HepG2 (cell line): Measurements from ENCODE around the gene R3HCC1L.

Experiments used
- FOXK2 ChIP-seq: fragments of 450-650 bp; IDR thresholded peaks from 2 replicates; pipeline ENCODE4 v1.6.1; 2016
- FOXM1 ChIP-seq: sonication (generic); formaldehyde crosslinking; IDR thresholded peaks from 2 replicates; pipeline ENCODE4 v1.5.0; 2020; ENCODE audit warnings: missing genetic modification reagents
- NKX3-1 ChIP-seq: sonication (generic); formaldehyde crosslinking; IDR thresholded peaks from 2 replicates; pipeline ENCODE4 v1.5.0; 2020; ENCODE audit warnings: missing genetic modification reagents
- PHF21A ChIP-seq: sonication (generic); formaldehyde crosslinking; IDR thresholded peaks from 2 replicates; pipeline ENCODE4 v1.5.0; 2020; ENCODE audit warnings: mild to moderate bottlenecking, missing genetic modification reagents
- POLR2A ChIP-seq, 2 experiments: IDR thresholded peaks; 2 replicates each; pipeline ENCODE4 v1.6.1; 2011; ENCODE audit warnings: low read depth in 2 of 2, low read length in 2 of 2, mild to moderate bottlenecking in 1 of 2, moderate library complexity in 1 of 2; ENCODE audit not compliant: insufficient read depth in 1 of 2
- POLR2AphosphoS5 ChIP-seq: IDR thresholded peaks from 2 replicates; pipeline ENCODE4 v1.6.1; 2012; ENCODE audit warnings: low read depth, low read length
- RFX5 ChIP-seq: IDR thresholded peaks from 2 replicates; pipeline ENCODE4 v1.6.1; 2011; ENCODE audit warnings: low read depth, low read length, improper control_type of control experiment
- ZNF746 ChIP-seq: sonication (generic); formaldehyde crosslinking; IDR thresholded peaks from 2 replicates; pipeline ENCODE4 v1.8.0; 2022; ENCODE audit warnings: mild to moderate bottlenecking, missing genetic modification reagents
- TF ChIP-seq, protein P1 (sequence below), 2 experiments: fragments of 450-650 bp in 1 of 2; sonication (generic) in 1 of 2; formaldehyde crosslinking; IDR thresholded peaks; 2 replicates each; pipeline versions ENCODE4 v1.5.0 to v1.8.0; 2020 to 2022; ENCODE audit warnings: mild to moderate bottlenecking in 1 of 2, missing genetic modification reagents in 1 of 2
- TF ChIP-seq, protein P2 (sequence below): sonication (generic); formaldehyde crosslinking; IDR thresholded peaks from 2 replicates; pipeline ENCODE4 v1.5.1; 2020; ENCODE audit warnings: mild to moderate bottlenecking, missing genetic modification reagents, moderate library complexity
- TF ChIP-seq, protein P3 (sequence below): sonication (generic); formaldehyde crosslinking; IDR thresholded peaks from 2 replicates; pipeline ENCODE4 v1.5.0; 2020; ENCODE audit warnings: mild to moderate bottlenecking, missing genetic modification reagents, moderate library complexity
- TF ChIP-seq, protein P4 (sequence below): sonication (generic); formaldehyde crosslinking; IDR thresholded peaks from 2 replicates; pipeline ENCODE4 v1.5.1; 2020; ENCODE audit warnings: missing genetic modification reagents, mild to moderate bottlenecking, borderline replicate concordance

DNA sequence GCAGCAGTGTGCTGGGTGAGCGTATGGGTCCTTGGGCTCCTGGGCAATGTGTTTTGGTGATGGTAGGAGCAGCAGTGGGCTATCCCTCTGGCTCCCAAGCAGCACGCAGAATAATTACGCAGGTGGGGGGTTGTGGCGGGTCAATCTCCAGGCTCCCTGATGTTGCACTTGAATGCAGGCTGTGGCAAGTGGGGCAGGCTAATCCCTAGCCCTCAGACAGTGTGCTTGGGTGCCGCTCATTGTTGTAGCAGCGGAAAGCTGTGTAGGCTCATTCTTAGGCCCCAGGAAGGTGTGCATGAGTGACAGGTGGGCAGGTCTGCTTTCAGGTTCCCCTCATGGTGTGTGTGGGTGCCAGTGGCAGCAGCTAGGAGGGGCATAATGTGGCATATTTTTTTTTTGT, 89.4 kb downstream of the R3HCC1L start:
- TF ChIP-seq, protein P1, sequence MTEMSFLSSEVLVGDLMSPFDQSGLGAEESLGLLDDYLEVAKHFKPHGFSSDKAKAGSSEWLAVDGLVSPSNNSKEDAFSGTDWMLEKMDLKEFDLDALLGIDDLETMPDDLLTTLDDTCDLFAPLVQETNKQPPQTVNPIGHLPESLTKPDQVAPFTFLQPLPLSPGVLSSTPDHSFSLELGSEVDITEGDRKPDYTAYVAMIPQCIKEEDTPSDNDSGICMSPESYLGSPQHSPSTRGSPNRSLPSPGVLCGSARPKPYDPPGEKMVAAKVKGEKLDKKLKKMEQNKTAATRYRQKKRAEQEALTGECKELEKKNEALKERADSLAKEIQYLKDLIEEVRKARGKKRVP (CRISPR knock-in tag; IDR thresholded peaks at IDR 0.05): no peak
- TF ChIP-seq, protein P2, sequence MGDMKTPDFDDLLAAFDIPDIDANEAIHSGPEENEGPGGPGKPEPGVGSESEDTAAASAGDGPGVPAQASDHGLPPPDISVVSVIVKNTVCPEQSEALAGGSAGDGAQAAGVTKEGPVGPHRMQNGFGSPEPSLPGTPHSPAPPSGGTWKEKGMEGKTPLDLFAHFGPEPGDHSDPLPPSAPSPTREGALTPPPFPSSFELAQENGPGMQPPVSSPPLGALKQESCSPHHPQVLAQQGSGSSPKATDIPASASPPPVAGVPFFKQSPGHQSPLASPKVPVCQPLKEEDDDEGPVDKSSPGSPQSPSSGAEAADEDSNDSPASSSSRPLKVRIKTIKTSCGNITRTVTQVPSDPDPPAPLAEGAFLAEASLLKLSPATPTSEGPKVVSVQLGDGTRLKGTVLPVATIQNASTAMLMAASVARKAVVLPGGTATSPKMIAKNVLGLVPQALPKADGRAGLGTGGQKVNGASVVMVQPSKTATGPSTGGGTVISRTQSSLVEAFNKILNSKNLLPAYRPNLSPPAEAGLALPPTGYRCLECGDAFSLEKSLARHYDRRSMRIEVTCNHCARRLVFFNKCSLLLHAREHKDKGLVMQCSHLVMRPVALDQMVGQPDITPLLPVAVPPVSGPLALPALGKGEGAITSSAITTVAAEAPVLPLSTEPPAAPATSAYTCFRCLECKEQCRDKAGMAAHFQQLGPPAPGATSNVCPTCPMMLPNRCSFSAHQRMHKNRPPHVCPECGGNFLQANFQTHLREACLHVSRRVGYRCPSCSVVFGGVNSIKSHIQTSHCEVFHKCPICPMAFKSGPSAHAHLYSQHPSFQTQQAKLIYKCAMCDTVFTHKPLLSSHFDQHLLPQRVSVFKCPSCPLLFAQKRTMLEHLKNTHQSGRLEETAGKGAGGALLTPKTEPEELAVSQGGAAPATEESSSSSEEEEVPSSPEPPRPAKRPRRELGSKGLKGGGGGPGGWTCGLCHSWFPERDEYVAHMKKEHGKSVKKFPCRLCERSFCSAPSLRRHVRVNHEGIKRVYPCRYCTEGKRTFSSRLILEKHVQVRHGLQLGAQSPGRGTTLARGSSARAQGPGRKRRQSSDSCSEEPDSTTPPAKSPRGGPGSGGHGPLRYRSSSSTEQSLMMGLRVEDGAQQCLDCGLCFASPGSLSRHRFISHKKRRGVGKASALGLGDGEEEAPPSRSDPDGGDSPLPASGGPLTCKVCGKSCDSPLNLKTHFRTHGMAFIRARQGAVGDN (CRISPR knock-in tag): no peak
- TF ChIP-seq POLR2AphosphoS5: no peak
- TF ChIP-seq FOXM1: no peak
- TF ChIP-seq POLR2A (IDR thresholded peaks at IDR 0.05; ENCODE audit: insufficient read depth in 1 of 2, low read depth in 2 of 2, low read length in 2 of 2): no peak
- no peak for TF ChIP-seq NKX3-1 (CRISPR knock-in tag)
- TF ChIP-seq ZNF746 (CRISPR knock-in tag): no peak
- TF ChIP-seq PHF21A (CRISPR knock-in tag): no peak
- TF ChIP-seq, protein P3, sequence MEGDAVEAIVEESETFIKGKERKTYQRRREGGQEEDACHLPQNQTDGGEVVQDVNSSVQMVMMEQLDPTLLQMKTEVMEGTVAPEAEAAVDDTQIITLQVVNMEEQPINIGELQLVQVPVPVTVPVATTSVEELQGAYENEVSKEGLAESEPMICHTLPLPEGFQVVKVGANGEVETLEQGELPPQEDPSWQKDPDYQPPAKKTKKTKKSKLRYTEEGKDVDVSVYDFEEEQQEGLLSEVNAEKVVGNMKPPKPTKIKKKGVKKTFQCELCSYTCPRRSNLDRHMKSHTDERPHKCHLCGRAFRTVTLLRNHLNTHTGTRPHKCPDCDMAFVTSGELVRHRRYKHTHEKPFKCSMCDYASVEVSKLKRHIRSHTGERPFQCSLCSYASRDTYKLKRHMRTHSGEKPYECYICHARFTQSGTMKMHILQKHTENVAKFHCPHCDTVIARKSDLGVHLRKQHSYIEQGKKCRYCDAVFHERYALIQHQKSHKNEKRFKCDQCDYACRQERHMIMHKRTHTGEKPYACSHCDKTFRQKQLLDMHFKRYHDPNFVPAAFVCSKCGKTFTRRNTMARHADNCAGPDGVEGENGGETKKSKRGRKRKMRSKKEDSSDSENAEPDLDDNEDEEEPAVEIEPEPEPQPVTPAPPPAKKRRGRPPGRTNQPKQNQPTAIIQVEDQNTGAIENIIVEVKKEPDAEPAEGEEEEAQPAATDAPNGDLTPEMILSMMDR (CRISPR knock-in tag): no peak
- TF ChIP-seq, protein P4, sequence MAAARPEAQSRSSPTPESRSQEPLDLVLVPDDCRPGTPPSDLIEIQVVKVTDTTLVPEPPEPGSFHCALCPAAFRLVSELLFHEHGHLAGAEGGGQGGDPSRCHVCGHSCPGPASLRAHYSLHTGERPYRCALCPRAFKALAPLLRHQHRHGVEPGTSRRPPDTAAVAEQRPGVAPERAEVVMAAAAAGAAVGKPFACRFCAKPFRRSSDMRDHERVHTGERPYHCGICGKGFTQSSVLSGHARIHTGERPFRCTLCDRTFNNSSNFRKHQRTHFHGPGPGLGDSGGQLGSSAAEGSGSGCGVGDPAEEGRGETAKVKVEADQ (CRISPR knock-in tag): no peak
- no peak for TF ChIP-seq FOXK2
- TF ChIP-seq RFX5: no peak
